Fibroblast of skin of scalp (primary cell): ENCODE results near the gene SSBP2.

Experiments
- DNase-seq: peaks from one replicate; pipeline ENCODE4 v3.0.0-alpha.2; 2013

SSBP2 gene

GRCh38 chr5:81579262-81579924, 171.5 kb downstream of the SSBP2 start:
- DNase-seq: no peak

DNA sequence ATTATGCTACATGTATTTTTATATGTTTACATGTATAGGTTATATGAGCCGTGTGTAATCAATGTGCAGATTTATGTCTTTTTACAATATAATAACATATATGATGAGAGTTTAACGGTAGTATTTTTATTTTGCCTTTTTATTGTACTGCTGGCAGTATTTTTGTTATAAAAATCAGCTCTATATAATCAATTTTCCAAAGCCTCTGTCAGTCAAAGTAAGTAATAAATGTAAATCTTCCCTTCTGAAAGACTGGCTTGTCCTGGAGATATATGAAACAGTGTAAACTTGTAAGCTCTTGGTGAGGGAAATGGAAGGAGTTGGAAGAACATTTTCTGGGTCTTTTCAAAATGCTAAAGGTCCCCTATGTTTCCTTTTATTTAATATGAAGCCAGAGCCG, 173.8 kb downstream of the SSBP2 start:
- DNase-seq: no peak

DNA sequence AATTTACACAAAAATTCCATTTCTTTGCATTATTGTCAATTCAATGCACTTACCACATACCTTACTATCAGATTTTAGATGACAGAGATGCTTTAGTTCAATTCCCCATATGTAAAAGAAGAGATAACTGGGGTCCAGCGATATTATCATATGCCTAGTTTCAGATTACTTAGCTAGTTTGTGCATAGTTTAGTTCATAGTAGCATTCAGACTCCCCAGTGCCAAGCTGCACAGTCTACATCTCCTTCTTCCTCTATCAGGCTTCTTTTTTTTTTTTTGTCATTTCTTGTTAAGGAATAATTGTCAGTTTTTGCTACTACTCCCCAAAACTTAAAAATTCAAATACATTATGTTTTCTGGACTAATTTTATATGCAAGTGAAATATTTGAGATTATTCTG, 175.0 kb downstream of the SSBP2 start:
- no peak for DNase-seq

DNA sequence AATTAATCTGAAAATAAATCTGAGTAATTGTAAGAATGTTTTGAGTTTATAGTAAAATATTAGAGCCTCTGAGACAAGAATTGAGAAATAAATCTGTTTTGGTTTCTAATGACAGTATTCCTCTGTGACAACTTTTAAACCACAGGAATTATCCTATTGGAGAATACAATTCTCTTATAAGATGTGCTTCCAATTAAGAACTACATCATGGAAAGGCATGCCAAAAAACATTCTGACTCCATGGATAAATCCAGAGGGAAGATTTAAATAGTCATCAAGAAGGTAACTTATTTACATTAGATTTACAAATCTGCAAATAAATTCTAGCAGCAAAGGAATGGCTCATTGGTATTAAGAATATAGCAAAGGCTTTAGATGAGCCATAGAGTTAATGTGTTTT, 178.7 kb downstream of the SSBP2 start:
- DNase-seq: peak; percentile 54

GRCh38 chr5:81558188-81558587, 192.7 kb downstream of the SSBP2 start:
- DNase-seq: no peak

GRCh38 chr5:81556809-81557208, 194.1 kb downstream of the SSBP2 start:
- no peak for DNase-seq

DNA sequence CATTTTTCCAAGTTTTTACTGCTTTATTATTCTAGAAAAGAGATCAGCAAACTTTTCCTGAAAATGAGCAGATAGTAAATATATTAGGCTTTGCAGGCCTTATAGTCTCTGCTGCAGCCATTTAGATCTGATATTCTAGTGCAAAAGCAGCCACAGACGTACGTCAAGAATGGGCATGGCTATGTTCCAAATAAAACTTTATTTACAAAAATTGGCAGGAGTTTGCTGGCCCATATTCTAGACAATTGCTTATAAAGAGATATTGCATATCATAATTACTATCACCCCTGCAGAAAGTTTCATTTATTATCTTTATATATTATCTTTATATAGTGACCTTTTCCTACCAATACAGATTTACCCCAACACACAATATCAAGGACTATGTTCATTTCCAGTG, 195.0 kb downstream of the SSBP2 start:
- no peak for DNase-seq

GRCh38 chr5:81554647-81555046, 196.2 kb downstream of the SSBP2 start:
- no peak for DNase-seq

DNA sequence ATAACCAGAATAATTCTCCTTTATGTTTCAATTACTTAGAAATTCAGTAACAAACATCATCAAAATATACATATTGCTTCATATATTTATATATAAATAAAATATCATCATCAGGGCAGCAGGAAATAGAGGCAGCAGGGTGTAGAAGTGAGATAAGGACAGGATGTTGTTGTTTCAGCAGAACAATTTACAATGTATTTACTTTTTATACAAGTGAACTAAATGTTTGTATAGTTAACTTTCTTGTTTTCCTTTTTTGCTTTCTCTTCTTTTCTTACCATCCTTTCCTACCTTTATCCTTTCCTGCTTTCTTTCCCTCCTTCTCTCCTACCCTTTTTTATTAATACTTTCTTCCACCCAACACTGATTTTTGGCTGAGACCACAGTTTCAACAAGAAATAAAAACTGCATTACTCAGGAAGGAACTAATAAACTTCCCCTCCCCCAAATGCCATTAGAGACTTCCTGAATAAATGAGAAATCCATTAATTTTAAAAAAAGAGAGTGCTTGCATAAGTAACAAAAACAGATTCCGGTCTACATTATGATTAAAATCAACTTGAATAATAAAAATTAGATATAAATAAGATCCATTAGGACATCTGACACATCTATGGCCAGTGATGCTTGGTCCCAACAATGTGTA, 197.2 kb downstream of the SSBP2 start:
- DNase-seq: no peak

DNA sequence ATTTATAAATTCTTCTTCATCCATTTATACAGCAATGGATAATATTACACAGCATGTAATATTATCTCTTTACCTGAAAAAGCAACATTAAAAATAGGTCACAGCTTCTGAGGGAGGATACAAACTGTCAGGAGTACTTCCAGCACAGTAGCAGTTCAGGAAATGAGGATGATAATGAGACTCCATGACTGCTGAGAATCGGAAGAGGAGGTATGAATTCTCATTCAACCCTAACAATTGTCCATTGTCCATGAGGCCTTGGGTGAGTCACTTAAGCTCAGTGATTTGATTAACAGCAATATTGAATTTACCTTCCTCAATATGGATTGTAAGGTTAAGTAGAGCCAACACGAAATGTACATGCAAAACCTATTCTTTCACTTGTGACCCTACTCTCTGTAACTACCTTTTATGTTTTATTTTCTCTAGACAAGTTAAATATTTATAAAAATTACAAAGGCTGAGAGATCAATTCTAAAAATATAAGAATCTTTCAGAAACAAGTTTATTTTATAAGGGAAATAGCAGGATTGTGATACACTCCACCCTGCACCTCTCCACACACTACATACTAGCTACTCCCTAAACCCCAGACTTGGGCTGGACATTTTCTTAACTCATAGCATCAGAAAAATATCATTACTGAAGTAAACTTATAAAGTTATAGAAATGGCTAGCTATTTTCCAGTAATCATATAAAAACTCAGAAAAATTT, 197.9 kb downstream of the SSBP2 start:
- DNase-seq: no peak

DNA sequence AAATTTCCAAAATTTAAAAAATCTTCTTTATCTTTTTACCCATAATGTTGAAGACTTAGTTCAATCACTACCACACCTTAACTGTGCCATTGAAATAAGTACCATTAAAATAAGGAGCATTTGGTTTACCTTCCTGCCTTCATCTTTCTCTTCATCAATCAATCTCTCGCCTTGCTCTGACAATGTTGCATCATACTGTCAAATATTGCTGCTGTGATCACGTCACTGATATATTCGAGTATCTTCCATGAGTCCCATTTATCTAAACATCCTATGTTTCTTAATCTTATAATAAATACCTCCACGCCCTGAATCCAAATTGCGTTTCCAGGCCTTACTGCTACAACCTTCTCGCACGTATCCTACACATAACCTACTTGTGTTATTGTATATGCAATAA, 201.8 kb downstream of the SSBP2 start:
- no peak for DNase-seq

GRCh38 chr5:81547001-81547400, 203.9 kb downstream of the SSBP2 start:
- no peak for DNase-seq

DNA sequence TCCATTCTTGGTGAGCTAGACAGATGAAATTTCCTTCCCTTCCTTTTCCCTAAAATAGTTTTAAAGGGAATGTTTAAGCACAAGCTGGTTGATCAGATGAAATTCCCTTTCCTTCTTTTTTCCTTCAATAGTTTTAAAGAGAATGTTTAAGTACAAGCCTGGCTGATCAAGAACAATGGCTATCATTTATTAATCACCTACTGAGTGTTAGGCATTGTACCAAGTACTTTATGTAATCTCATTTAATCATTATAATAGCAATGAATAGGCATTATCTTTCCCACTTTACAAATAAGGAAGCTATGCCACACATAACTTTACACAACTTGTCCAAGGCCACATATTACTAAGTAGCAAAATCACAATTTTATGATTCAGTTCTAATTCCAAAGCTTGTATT, 205.0 kb downstream of the SSBP2 start:
- no peak for DNase-seq

GRCh38 chr5:81544351-81545018, 206.4 kb downstream of the SSBP2 start:
- no peak for DNase-seq

GRCh38 chr5:81542242-81542641, 208.7 kb downstream of the SSBP2 start:
- no peak for DNase-seq

DNA sequence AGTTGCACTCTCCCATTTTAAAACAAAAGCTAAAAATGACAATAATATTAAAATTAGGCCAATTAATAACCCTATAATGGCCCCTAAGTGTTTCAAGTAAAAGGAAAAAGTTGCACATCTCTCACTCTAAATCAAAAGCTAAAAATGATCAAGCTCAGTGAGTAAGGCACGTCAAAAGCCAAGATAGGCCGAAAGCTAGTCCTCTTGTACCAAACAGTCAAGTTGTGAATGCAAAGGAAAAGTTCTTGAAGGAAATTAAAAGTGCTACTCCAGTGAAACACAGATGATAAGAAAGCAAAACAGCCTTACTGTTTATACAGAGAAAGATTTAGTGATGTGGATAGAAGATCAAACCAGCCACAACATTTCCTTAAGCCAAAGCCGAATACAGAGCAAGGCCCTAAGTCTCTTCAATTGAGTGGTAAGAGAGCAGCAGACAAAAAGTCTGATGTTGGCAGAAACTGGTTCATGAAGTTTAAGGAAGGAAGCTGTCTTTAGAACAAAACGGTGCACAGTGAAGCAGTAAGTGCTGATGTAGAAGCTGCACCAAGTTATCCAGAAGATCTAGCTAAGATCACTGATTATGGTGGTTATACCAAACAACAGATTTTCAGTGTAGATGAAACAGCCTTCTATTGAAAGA, 212.9 kb downstream of the SSBP2 start:
- DNase-seq: no peak

DNA sequence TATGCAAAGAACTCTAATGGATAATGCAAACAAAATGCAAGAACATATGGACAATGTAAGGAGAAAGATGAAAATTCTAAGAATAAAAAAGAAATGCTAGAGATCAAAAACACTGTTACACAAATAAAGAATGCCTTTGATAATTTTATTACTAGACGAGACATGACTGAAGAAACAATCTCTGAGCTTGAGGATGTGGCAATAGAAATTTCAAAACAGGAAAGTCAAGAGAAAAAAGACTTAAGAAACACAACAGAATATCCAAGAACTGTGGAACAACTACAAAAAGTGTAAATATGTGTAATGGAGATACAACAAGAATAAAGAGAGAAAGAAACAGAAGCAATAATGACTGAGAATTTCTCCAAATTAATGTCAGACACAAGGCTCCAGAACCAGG, 216.5 kb downstream of the SSBP2 start:
- DNase-seq: no peak

DNA sequence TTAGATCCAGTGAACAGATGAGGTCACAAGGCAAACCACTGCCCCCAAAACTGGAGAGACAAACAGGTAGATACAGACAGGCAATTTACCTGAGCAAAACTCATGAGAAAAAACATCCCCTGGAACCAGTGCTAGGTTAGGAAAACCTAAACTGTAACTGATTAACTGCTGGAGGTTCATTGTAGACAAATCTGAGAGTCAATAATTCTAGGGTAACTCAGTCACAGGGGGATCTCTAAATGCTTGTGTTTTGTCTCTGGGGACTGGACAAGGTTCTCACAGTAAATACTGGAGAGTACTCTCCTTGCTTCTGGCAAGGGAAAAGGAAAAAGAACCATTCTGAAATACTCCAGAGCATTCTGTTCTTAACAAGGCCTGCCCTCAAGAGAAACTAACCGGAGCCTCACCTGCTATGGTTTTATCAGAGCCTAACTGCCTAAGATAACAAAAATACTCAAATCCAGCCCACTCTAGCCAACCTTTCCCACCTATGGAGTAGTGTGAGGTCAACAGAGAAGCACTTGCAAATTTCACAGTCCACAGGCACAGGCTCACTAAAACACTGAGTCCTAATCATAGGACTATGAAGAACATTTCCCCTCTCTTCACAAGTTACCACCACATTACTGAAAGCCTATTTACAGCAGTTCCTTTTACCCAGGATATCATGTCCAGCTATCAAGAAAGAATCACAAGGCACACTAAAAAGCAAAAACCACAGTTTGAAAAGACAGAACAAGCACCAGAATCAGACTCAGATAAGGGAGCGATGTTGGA, 217.1 kb downstream of the SSBP2 start:
- peak; percentile 16 for DNase-seq

GRCh38 chr5:81530919-81531318, 220.0 kb downstream of the SSBP2 start:
- DNase-seq: peak; percentile 30

GRCh38 chr5:81525690-81526089, 225.2 kb downstream of the SSBP2 start:
- peak; percentile 21 for DNase-seq

DNA sequence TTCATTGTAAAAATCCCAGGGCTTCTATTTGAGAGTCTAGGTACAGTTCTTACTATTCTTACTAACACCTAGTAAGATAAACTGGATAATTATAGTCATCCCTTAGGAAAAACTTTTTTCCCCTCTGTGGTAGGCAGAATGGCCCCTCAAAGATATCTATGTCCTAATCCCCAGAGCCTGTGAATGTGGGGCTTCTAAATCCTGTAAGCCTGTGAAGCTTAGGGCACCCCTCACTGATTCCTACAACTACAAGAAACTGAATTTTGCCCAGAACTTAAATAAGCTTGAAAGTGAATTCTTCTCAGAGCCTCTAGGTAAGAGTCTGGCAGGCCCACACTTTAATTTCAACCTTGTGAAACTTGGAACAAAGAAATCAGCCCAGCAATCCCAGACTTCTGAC, 226.9 kb downstream of the SSBP2 start:
- no peak for DNase-seq

DNA sequence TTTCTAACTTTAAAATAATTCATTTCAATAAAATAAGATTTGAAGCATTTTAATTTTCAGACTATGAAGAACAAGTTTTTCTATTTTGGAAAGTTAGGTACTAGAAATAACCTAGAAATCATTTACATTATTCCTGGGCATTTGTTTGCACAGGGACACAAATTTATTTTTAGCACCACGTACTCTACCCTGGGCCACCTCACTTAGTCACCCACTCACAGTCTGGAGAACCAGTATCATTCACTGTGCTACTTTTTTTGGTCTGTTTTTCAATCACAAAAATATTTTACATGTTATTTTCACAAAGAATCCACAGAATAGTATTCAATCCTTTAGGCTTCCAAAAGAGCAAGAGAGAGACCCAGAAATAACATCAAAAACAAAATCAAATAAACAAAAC, 228.3 kb downstream of the SSBP2 start:
- DNase-seq: no peak
